ENCODE measurements around the gene SRGAP1.

Gene SRGAP1

DNA sequence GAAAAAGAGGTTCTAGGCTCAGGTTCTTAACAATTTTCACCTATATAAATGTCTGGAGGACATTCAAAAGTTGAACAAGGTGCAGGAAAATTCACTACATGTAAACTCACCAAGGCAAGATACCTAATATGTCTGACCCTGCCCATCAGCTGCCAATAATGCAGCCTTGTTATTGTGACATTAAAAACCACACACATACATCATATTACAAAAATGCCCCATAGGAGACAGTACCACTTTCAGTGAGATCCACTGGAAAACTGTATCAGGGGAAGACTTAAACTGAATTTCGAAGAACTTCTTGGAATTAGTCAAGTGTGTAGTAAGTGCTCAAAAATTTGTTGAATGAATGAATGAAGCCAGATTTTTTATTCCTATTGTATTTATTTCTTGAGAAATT lies 294.5 kb downstream of the SRGAP1 start:
- TF ChIP-seq, protein P1, sequence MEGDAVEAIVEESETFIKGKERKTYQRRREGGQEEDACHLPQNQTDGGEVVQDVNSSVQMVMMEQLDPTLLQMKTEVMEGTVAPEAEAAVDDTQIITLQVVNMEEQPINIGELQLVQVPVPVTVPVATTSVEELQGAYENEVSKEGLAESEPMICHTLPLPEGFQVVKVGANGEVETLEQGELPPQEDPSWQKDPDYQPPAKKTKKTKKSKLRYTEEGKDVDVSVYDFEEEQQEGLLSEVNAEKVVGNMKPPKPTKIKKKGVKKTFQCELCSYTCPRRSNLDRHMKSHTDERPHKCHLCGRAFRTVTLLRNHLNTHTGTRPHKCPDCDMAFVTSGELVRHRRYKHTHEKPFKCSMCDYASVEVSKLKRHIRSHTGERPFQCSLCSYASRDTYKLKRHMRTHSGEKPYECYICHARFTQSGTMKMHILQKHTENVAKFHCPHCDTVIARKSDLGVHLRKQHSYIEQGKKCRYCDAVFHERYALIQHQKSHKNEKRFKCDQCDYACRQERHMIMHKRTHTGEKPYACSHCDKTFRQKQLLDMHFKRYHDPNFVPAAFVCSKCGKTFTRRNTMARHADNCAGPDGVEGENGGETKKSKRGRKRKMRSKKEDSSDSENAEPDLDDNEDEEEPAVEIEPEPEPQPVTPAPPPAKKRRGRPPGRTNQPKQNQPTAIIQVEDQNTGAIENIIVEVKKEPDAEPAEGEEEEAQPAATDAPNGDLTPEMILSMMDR (IDR thresholded peaks at IDR 0.05; ENCODE audit: low read depth, low read length), result no peak
- no peak overlapping the region for H3K4me3 ChIP-seq (replicated peaks in 1 of 2; ENCODE audit: low read depth in 2 of 2, low read length in 2 of 2)
- no peak for DNase-seq (ENCODE audit: low read depth in 2 of 2)

DNA sequence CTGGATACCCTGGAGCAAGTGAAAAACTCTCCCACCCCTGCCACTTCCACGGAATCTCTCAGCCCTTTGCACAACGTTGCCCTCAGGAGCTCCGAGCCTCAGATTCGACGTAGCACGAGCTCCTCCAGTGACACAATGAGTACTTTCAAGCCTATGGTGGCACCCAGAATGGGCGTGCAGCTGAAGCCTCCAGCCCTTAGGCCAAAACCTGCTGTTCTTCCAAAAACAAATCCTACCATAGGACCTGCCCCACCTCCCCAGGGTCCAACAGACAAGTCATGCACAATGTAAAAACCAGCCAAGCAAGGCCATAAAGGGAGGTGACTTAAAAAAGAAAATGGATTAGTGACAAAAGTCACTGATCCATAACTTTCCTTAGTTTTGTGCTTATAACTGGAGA lies 297.9 kb downstream of the SRGAP1 start:
- no peak for DNase-seq (ENCODE audit: low read depth in 2 of 2)
- no peak overlapping the region for H3K4me3 ChIP-seq (replicated peaks in 1 of 2; ENCODE audit: low read depth in 2 of 2, low read length in 2 of 2)
- TF ChIP-seq, protein P1 (IDR thresholded peaks at IDR 0.05; ENCODE audit: low read depth, low read length), result no peak

DNA sequence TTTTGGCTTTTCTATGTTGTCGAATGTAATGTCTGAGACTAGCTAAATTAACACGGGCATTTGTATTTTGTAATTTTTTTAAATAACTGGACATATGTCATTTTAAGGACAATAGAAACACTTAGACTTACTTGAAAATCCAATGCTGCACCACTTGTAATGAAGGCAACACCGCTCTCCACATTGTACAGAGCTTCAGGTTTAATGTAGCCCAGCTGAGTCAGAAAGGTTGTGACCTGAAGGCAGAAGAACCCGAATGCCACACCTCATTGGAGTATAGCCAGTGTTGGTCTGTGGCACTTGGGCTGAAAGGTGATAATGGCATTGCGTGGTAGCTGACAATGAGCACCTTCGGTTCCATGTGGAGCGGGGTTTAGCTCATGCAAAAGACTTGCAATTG lies 298.3 kb downstream of the SRGAP1 start:
- H3K4me3 ChIP-seq (replicated peaks in 1 of 2; ENCODE audit: low read depth in 2 of 2, low read length in 2 of 2), result no peak overlapping the region
- TF ChIP-seq, protein P1 (IDR thresholded peaks at IDR 0.05; ENCODE audit: low read depth, low read length), result no peak
- DNase-seq (ENCODE audit: low read depth in 2 of 2), result no peak

DNA sequence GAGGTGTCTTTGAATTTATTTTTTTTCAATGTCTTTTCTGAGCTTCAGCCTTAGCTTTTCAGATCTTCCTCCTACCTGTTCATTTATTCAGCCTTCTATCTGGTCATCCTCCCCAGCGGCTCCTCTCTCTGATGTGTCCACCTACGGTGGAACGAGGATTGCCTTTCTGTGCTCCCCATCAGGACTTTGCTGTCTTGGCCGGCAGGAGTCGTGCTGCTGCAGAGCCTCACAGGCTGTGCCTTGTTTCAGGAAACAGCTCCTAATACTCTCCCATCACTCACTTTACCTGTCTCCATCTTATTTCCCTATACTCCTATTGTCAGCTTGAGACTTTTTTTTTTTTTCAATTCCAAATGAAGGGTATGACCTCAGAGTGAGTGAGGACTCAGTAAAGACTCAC lies 300.7 kb downstream of the SRGAP1 start:
- no peak for DNase-seq (ENCODE audit: low read depth in 2 of 2)
- H3K4me3 ChIP-seq (replicated peaks in 1 of 2; ENCODE audit: low read depth in 2 of 2, low read length in 2 of 2), result no peak overlapping the region
- TF ChIP-seq, protein P1 (IDR thresholded peaks at IDR 0.05; ENCODE audit: low read depth, low read length), result no peak

DNA sequence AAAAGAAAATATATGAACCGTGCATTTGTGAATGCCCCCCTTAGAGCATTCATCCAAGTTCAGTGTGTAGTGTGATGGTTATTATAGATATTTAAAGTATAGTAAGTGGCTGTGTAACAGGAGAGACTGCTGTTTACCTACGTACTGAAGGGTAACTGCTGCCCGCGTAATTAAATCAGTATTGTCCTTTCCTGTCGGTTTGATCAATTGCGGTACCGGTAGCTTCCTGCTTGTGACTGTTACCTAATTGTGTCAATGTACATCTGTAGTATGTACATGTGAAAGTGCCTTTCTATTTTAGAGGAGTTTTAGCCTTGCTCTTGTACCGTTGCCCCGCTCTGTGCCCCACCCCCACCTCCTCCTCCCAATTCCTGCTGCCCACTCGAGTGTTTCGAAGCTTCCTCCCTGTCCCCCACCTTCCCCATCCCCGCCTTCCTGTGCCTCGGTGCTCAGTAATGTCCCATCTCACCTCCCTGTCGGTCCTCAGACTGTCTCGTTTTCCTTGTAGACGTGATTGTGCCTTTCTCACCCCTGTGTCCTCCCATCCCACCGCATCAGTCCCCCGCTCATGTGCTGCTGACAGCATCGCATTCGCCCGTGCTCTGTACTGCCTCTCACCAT lies 302.6 kb downstream of the SRGAP1 start:
- no peak overlapping the region for H3K4me3 ChIP-seq (replicated peaks in 1 of 2; ENCODE audit: low read depth in 2 of 2, low read length in 2 of 2)
- TF ChIP-seq, protein P1 (IDR thresholded peaks at IDR 0.05; ENCODE audit: low read depth, low read length), result no peak
- no peak for DNase-seq (ENCODE audit: low read depth in 2 of 2)

DNA sequence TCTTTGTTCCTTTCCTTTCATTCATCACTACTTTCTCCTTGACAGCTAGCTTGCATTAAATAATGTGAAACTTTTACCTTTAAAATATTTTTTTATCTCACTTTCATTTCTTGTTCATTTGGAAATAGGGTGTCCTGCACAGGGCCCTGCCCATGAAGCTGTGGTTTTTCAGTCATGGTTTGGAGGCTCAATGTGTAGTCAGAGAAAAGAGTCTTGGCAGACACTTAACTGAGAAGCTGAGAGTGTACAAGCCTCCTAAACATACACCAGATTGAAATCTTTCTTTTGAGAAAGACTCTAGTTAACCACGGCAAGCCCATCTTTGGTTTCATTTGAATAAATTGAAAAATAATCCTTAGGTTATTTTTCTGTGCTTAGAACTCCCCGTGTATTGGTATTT lies 303.4 kb downstream of the SRGAP1 start:
- H3K4me3 ChIP-seq (replicated peaks in 1 of 2; ENCODE audit: low read depth in 2 of 2, low read length in 2 of 2), result no peak overlapping the region
- TF ChIP-seq, protein P1 (IDR thresholded peaks at IDR 0.05; ENCODE audit: low read depth, low read length), result no peak
- DNase-seq (ENCODE audit: low read depth in 2 of 2), result no peak

DNA sequence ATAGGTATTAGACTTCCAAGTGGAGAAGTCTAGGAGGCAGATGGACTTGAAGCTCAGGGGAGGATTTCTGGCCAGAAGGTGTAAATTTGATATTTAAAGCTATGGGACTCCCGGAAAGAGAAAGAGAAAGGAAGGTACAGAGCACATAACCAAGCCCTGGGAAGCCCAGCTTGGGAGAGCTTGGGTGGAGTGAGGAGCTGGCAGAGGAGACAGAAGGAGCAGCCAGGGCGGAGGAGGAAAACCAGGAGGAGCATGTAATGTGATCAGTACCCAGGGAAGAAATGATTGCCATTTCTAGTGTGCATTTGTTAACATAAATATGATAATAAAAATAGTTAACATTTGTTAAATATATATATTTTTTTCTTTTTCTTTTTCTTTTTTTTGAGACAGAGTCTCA lies 310.2 kb downstream of the SRGAP1 start:
- DNase-seq (ENCODE audit: low read depth in 2 of 2), result no peak
- TF ChIP-seq, protein P1 (IDR thresholded peaks at IDR 0.05; ENCODE audit: low read depth, low read length), result no peak
- no peak overlapping the region for H3K4me3 ChIP-seq (replicated peaks in 1 of 2; ENCODE audit: low read depth in 2 of 2, low read length in 2 of 2)
